IMR-90 (cell line): Measurements from ENCODE around the gene PPA2. TPM values are rescaled to one million over a fixed set of nuclear protein-coding genes. Genes with fewer than 3 reads are reported as not detected.

Source experiments
- ATAC-seq: fragments of 200-7000 bp; cut with Tn5 transposase; 2 replicates; pipeline ENCODE4 v1.9.1; 2020; ENCODE audit warnings: low read depth, mild to moderate bottlenecking, moderate library complexity
- BruUV-seq: library from RNA; stranded (reverse); fragments of 400-500 nt; replicated peaks from 2 replicates; lab custom pipeline; 2021; lab: Mats Ljungman, UMichigan
- CTCF ChIA-PET: fragments of 300-600 bp; formaldehyde crosslinking; extraction: SDS; loops from one replicate; lab custom pipeline; 2021; ENCODE audit warnings: antibody characterized with exemption; lab: Yijun Ruan, JAX
- POLR2A ChIA-PET: fragments of 300-600 bp; sonication (Branson Sonifier 250); formaldehyde crosslinking; loops from one replicate; lab custom pipeline; 2022; ENCODE audit warnings: antibody characterized with exemption; ENCODE audit not compliant: unreplicated experiment; lab: Charles Lee
- DNase-seq: peaks from one replicate; pipeline ENCODE4 v3.0.0; 2013
- H2AFZ ChIP-seq: replicated peaks from 2 replicates; pipeline ENCODE3; 2013; ENCODE audit warnings: low read length, mild to moderate bottlenecking; ENCODE audit not compliant: poor library complexity
- H2AK5ac ChIP-seq: 2 replicates; pipeline ENCODE4 v1.6.1; 2013; ENCODE audit warnings: low read depth, low read length, inconsistent platforms
- H2AK9ac ChIP-seq: replicated peaks from 2 replicates; pipeline ENCODE3; 2013; ENCODE audit warnings: mild to moderate bottlenecking, low read depth, low read length, moderate library complexity; ENCODE audit not compliant: poor library complexity
- H2BK120ac ChIP-seq: 2 replicates; pipeline ENCODE4 v1.6.1; 2013; ENCODE audit warnings: low read depth, low read length, inconsistent platforms
- H2BK15ac ChIP-seq: 3 replicates; pipeline ENCODE4 v1.6.1; 2013; ENCODE audit warnings: low read depth, low read length, inconsistent platforms
- H2BK20ac ChIP-seq: 2 replicates; pipeline ENCODE4 v1.6.1; 2013; ENCODE audit warnings: low read depth, mild to moderate bottlenecking, inconsistent platforms, low read length, moderate library complexity
- H2BK5ac ChIP-seq: 2 replicates; pipeline ENCODE4 v1.6.1; 2013; ENCODE audit warnings: mild to moderate bottlenecking, low read depth, low read length, inconsistent platforms; ENCODE audit not compliant: poor library complexity, severe bottlenecking
- H3K14ac ChIP-seq: replicated peaks from 2 replicates; pipeline ENCODE4 v1.6.1; 2013; ENCODE audit warnings: low read depth, low read length, inconsistent platforms
- H3K18ac ChIP-seq: 2 replicates; pipeline ENCODE4 v1.6.1; 2013; ENCODE audit warnings: low read depth, low read length, control low read depth
- H3K23ac ChIP-seq: 2 replicates; pipeline ENCODE4 v1.6.1; 2013; ENCODE audit warnings: low read depth, low read length, inconsistent platforms
- H3K27ac ChIP-seq: 2 replicates; pipeline ENCODE4 v1.5.1; 2013; ENCODE audit warnings: mild to moderate bottlenecking, control low read depth, low read length; ENCODE audit not compliant: insufficient read depth
- H3K27me3 ChIP-seq: 2 replicates; pipeline ENCODE4 v1.6.1; 2013; ENCODE audit warnings: low read length; ENCODE audit not compliant: control insufficient read depth, insufficient read depth
- H3K36me3 ChIP-seq: 2 replicates; pipeline ENCODE4 v1.6.1; 2013; ENCODE audit warnings: low read length, mixed read lengths; ENCODE audit not compliant: control insufficient read depth, insufficient read depth
- H3K4ac ChIP-seq: 2 replicates; pipeline ENCODE4 v1.6.1; 2013; ENCODE audit warnings: low read depth, low read length, inconsistent platforms
- H3K4me1 ChIP-seq: 2 replicates; pipeline ENCODE4 v1.6.1; 2013; ENCODE audit warnings: low read length, mixed read lengths; ENCODE audit not compliant: control insufficient read depth, insufficient read depth
- H3K4me2 ChIP-seq: 2 replicates; pipeline ENCODE4 v1.6.1; 2013; ENCODE audit warnings: low read depth, mild to moderate bottlenecking, control low read depth, low read length, moderate library complexity
- H3K4me3 ChIP-seq: 2 replicates; pipeline ENCODE4 v1.5.1; 2013; ENCODE audit warnings: low read depth, mild to moderate bottlenecking, control low read depth, low read length, moderate library complexity; ENCODE audit not compliant: insufficient read depth
- H3K56ac ChIP-seq: 2 replicates; pipeline ENCODE4 v1.6.1; 2013; ENCODE audit warnings: low read length, inconsistent platforms; ENCODE audit not compliant: insufficient read depth; ENCODE audit errors: extremely low read depth
- H3K79me1 ChIP-seq, 2 experiments: 2 replicates each; pipeline ENCODE4 v1.6.1; 2013; ENCODE audit warnings: low read length in 2 of 2, inconsistent platforms in 1 of 2, low read depth in 1 of 2
- H3K9ac ChIP-seq: 2 replicates; pipeline ENCODE4 v1.6.1; 2013; ENCODE audit warnings: low read depth, low read length, control low read depth
- H3K9me1 ChIP-seq: 2 replicates; pipeline ENCODE4 v1.6.1; 2013; ENCODE audit warnings: low read length, inconsistent platforms; ENCODE audit not compliant: insufficient read depth
- H3K9me3 ChIP-seq: 2 replicates; pipeline ENCODE4 v1.6.1; 2013; ENCODE audit warnings: low read length; ENCODE audit not compliant: control insufficient read depth, insufficient read depth
- H4K20me1 ChIP-seq: 2 replicates; pipeline ENCODE4 v1.6.1; 2013; ENCODE audit warnings: low read length, inconsistent platforms; ENCODE audit not compliant: insufficient read depth
- H4K5ac ChIP-seq: 2 replicates; pipeline ENCODE4 v1.6.1; 2013; ENCODE audit warnings: mild to moderate bottlenecking, low read depth, low read length, control low read depth
- H4K8ac ChIP-seq, 2 experiments: 2 replicates each; pipeline ENCODE4 v1.6.1; 2013; ENCODE audit warnings: low read depth in 2 of 2, low read length in 2 of 2, control low read depth in 1 of 2, inconsistent platforms in 1 of 2
- H4K91ac ChIP-seq: 2 replicates; pipeline ENCODE4 v1.6.1; 2013; ENCODE audit warnings: low read depth, low read length, inconsistent platforms; ENCODE audit not compliant: insufficient read depth
- BHLHE40 ChIP-seq: fragments of 150-350 bp; IDR thresholded peaks from 2 replicates; pipeline ENCODE4 v1.6.1; 2016; ENCODE audit warnings: mild to moderate bottlenecking, low read depth, low read length
- CEBPB ChIP-seq: IDR thresholded peaks from 2 replicates; pipeline ENCODE4 v1.6.1; 2012; ENCODE audit warnings: low read depth, low read length, improper control_type of control experiment
- CHD1 ChIP-seq: IDR thresholded peaks from 2 replicates; pipeline ENCODE4 v1.6.1; 2012; ENCODE audit warnings: low read depth, low read length, improper control_type of control experiment
- FOS ChIP-seq: fragments of 150-350 bp; IDR thresholded peaks from 2 replicates; pipeline ENCODE4 v1.6.1; 2016; ENCODE audit warnings: low read depth, low read length
- MAFK ChIP-seq: IDR thresholded peaks from 2 replicates; pipeline ENCODE4 v1.6.1; 2012; ENCODE audit warnings: low read depth, low read length, improper control_type of control experiment
- MAZ ChIP-seq: IDR thresholded peaks from 2 replicates; pipeline ENCODE4 v1.6.1; 2012; ENCODE audit warnings: low read depth, mild to moderate bottlenecking, low read length, improper control_type of control experiment, moderate library complexity, borderline replicate concordance
- MXI1 ChIP-seq: IDR thresholded peaks from 2 replicates; pipeline ENCODE4 v1.6.1; 2012; ENCODE audit warnings: low read depth, mild to moderate bottlenecking, low read length, moderate library complexity, borderline replicate concordance
- NFE2L2 ChIP-seq: fragments of 150-350 bp; IDR thresholded peaks from 2 replicates; pipeline ENCODE4 v1.6.1; 2016; ENCODE audit warnings: low read depth, mild to moderate bottlenecking, low read length
- POLR2A ChIP-seq: IDR thresholded peaks from 2 replicates; pipeline ENCODE4 v1.6.1; 2012; ENCODE audit warnings: mild to moderate bottlenecking, low read depth, low read length
- RAD21 ChIP-seq: IDR thresholded peaks from 2 replicates; pipeline ENCODE4 v1.6.1; 2012; ENCODE audit warnings: low read length, improper control_type of control experiment
- RCOR1 ChIP-seq: IDR thresholded peaks from 2 replicates; pipeline ENCODE4 v1.6.1; 2012; ENCODE audit warnings: mild to moderate bottlenecking, low read length, improper control_type of control experiment; ENCODE audit not compliant: insufficient replicate concordance
- RFX5 ChIP-seq: IDR thresholded peaks from 2 replicates; pipeline ENCODE4 v1.8.0; 2012; ENCODE audit warnings: low read depth, mild to moderate bottlenecking, low read length, moderate library complexity
- SMC3 ChIP-seq: fragments of 150-350 bp; IDR thresholded peaks from 2 replicates; pipeline ENCODE4 v1.6.1; 2016; ENCODE audit warnings: low read depth, mild to moderate bottlenecking, antibody characterized with exemption, low read length, moderate library complexity
- WGBS, 2 experiments: methylation state at CpG; one replicate each; pipeline versions ENCODE4 v1.1.5 to v1.1.7; 2013; ENCODE audit warnings: missing lambda C conversion rate in 2 of 2; ENCODE audit not compliant: insufficient read length in 1 of 2; ENCODE audit errors: extremely low coverage in 2 of 2; 5-methylcytosine and 5-hydroxymethylcytosine counted together
- dilution Hi-C: fragments of 300-500 bp; cut with HindIII; formaldehyde crosslinking; loops from one replicate; pipeline ENCODE4 v1.14.3; 2018; ENCODE audit warnings: low sequenced_read_pairs; ENCODE audit not compliant: unreplicated experiment
- in situ Hi-C: fragments of 300-500 bp; cut with MboI; formaldehyde crosslinking; loops from 3 replicates; pipeline ENCODE4 v1.14.3; 2019; ENCODE audit warnings: low sequenced_read_pairs, inconsistent platforms, mixed read lengths
- intact Hi-C: fragments of 100-400 bp; cut with micrococcal nuclease; formaldehyde crosslinking; loops from 2 replicates; pipeline ENCODE4 v1.10.0; 2022
- polyA plus RNA-seq, 3 experiments: library from polyadenylated mRNA; depleted of rRNA; stranded (reverse); fragments of >200 nt; gene quantifications; 2 replicates each; pipeline ENCODE4 v1.2.3, GENCODE V29; 2012; ENCODE audit warnings: low replicate concordance in 1 of 3
- total RNA-seq: library from RNA; depleted of rRNA; stranded (reverse); fragments of >200 nt; gene quantifications from 2 replicates; pipeline ENCODE4 v1.2.3, GENCODE V29; 2012
- TF ChIP-seq, protein P1 (sequence below): fragments of 150-350 bp; IDR thresholded peaks from 2 replicates; pipeline ENCODE4 v1.6.1; 2017; ENCODE audit warnings: mild to moderate bottlenecking, antibody characterized with exemption, low read length, low read depth
- TF ChIP-seq, protein P2 (sequence below): fragments of 150-350 bp; IDR thresholded peaks from 2 replicates; pipeline ENCODE4 v1.6.1; 2016; ENCODE audit warnings: low read depth, mild to moderate bottlenecking, low read length, moderate library complexity, borderline replicate concordance
- TF ChIP-seq, protein P3 (sequence below): conservative IDR thresholded peaks from 2 replicates; pipeline ENCODE4 v1.5.1; 2012; ENCODE audit warnings: mild to moderate bottlenecking, low read depth, low read length, improper control_type of control experiment

PPA2 gene
- total and polyA plus RNA-seq, 2 of the 4 experiments (the other 2 are of a cell fraction): 43.1 to 52.5 TPM

DNA sequence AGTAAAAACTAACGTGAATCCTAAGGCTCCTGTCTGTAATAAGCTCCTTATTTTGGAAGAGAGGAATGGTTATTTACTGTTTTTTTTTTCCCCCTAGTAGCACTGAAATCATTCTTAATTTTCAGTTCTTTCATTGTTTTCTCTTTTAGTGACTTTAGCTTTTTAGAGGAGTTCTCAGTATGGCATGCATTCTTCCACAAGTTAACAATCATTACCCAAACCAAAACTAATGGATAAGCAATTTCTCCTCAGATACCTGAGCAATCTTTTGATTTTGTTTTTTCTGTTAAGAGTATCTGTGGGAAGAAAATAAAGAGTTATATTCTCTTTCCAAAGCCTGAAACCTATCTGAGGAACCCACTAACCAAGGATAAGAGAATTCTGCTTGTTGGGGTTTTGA, 16.7 kb upstream of the PPA2 start:
- Histone ChIP-seq H2BK15ac (no peak overlapping the region), H3K27me3 (no peaks in the 10 kb centered on the region), H4K20me1 (no peaks in the 10 kb centered on the region), H3K18ac (no peak overlapping the region), H2AFZ (no peak overlapping the region), H3K9ac (no peak overlapping the region), H3K56ac (no peak overlapping the region), H3K9me1 (no peaks in the 10 kb centered on the region), H3K27ac (no peak overlapping the region), H2BK20ac (no peak overlapping the region), H3K4me3 (no peak overlapping the region), H3K14ac (no peak overlapping the region), H3K23ac (no peak overlapping the region), H2BK120ac (no peak overlapping the region), H3K9me3 (no peaks in the 10 kb centered on the region), H3K4ac (no peak overlapping the region), H3K36me3 (no peaks in the 10 kb centered on the region), H2AK5ac (no peak overlapping the region), H4K5ac (no peak overlapping the region), H3K4me1 (no peaks in the 10 kb centered on the region), H3K79me1 (no peaks in the 10 kb centered on the region), H2AK9ac (no peak overlapping the region), H4K8ac (no peak overlapping the region), H4K91ac (no peak overlapping the region), H2BK5ac (no peak overlapping the region), H3K4me2 (no peak overlapping the region)
- TF ChIP-seq POLR2A: no peak
- TF ChIP-seq CEBPB: no peak
- no peak for TF ChIP-seq MXI1
- no peak for TF ChIP-seq RFX5
- no peak for TF ChIP-seq RCOR1
- no peak for TF ChIP-seq MAFK
- TF ChIP-seq SMC3: no peak
- TF ChIP-seq, protein P1, sequence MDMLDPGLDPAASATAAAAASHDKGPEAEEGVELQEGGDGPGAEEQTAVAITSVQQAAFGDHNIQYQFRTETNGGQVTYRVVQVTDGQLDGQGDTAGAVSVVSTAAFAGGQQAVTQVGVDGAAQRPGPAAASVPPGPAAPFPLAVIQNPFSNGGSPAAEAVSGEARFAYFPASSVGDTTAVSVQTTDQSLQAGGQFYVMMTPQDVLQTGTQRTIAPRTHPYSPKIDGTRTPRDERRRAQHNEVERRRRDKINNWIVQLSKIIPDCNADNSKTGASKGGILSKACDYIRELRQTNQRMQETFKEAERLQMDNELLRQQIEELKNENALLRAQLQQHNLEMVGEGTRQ: no peak
- TF ChIP-seq, protein P2, sequence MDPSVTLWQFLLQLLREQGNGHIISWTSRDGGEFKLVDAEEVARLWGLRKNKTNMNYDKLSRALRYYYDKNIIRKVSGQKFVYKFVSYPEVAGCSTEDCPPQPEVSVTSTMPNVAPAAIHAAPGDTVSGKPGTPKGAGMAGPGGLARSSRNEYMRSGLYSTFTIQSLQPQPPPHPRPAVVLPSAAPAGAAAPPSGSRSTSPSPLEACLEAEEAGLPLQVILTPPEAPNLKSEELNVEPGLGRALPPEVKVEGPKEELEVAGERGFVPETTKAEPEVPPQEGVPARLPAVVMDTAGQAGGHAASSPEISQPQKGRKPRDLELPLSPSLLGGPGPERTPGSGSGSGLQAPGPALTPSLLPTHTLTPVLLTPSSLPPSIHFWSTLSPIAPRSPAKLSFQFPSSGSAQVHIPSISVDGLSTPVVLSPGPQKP: no peak
- no peak for TF ChIP-seq CHD1
- TF ChIP-seq MAZ: no peak
- TF ChIP-seq, protein P3, sequence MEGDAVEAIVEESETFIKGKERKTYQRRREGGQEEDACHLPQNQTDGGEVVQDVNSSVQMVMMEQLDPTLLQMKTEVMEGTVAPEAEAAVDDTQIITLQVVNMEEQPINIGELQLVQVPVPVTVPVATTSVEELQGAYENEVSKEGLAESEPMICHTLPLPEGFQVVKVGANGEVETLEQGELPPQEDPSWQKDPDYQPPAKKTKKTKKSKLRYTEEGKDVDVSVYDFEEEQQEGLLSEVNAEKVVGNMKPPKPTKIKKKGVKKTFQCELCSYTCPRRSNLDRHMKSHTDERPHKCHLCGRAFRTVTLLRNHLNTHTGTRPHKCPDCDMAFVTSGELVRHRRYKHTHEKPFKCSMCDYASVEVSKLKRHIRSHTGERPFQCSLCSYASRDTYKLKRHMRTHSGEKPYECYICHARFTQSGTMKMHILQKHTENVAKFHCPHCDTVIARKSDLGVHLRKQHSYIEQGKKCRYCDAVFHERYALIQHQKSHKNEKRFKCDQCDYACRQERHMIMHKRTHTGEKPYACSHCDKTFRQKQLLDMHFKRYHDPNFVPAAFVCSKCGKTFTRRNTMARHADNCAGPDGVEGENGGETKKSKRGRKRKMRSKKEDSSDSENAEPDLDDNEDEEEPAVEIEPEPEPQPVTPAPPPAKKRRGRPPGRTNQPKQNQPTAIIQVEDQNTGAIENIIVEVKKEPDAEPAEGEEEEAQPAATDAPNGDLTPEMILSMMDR: no peak
- no peak for TF ChIP-seq FOS
- no peak for TF ChIP-seq BHLHE40
- TF ChIP-seq NFE2L2: no peak
- TF ChIP-seq RAD21: no peak
- dilution Hi-C loops: no loop called here
- ATAC-seq (no peak), DNase-seq (no peak)
- CTCF ChIA-PET: no interaction called here
- POLR2A ChIA-PET: no interaction called here
- intact Hi-C loops: no loop called here
- BruUV-seq: no TSS peak
- in situ Hi-C loops: no loop called here
- WGBS, 2 experiments: no CpG with 5 or more reads among the region's 1 CpG
